ENCODE data around the gene BAX.

Gene BAX

GRCh38 chr19:48988860-48989259 lies 34.2 kb downstream of the BAX start:
- DNase-seq: no peak

- DNase-seq: no peak
These were observed 35.1 kb downstream of the BAX start for GRCh38 chr19:48989701-48990291.

- DNase-seq: no peak
These were observed 35.7 kb downstream of the BAX start for GRCh38 chr19:48990400-48990799.

- DNase-seq: no peak
These were observed 36.4 kb downstream of the BAX start for GRCh38 chr19:48991011-48991609.

GRCh38 chr19:48991873-48992580 lies 37.4 kb downstream of the BAX start:
- peak; percentile 27 for DNase-seq

GRCh38 chr19:48992581-48993174 lies 38.0 kb downstream of the BAX start:
- peak; percentile 49 for DNase-seq

- DNase-seq: peak; percentile 100
These were observed 38.7 kb downstream of the BAX start, which contains the start of the genes GYS1 and RUVBL2 for GRCh38 chr19:48993175-48994034. Gene GYS1 (minus strand): TSS chr19:48993309. CDS start chr19:48993112, 197 bp downstream. Gene RUVBL2 (plus strand): TSS chr19:48993887. CDS start chr19:48993912, 25 bp downstream.

GRCh38 chr19:48994035-48994386 lies 39.3 kb downstream of the BAX start:
- DNase-seq: no peak

GRCh38 chr19:48997972-48998371 lies 43.3 kb downstream of the BAX start:
- DNase-seq: peak; percentile 53

GRCh38 chr19:48999481-49000325 lies 45.0 kb downstream of the BAX start:
- peak; percentile 18 for DNase-seq

- no peak for DNase-seq
These were observed 49.5 kb downstream of the BAX start for GRCh38 chr19:49004133-49004532.

GRCh38 chr19:49004964-49005614 lies 50.4 kb downstream of the BAX start:
- no peak for DNase-seq

- DNase-seq: no peak
These were observed 52.2 kb downstream of the BAX start for GRCh38 chr19:49006905-49007304.

GRCh38 chr19:49009828-49010227 lies 55.2 kb downstream of the BAX start:
- no peak for DNase-seq

- no peak for DNase-seq
These were observed 55.8 kb downstream of the BAX start for GRCh38 chr19:49010453-49010852.

GRCh38 chr19:49011194-49011593 lies 56.5 kb downstream of the BAX start:
- no peak for DNase-seq
